Activated naive CD4-positive, alpha-beta T cell treated with anti-CD3 and anti-CD28 coated beads, Interleukin-2, amount 10 ng/mL, durations not matched to agents 7 days and 5 days (primary cell): ENCODE measurements around the gene TSC2.
"Not testable (repeated sequence)": the region's sequence is repeated elsewhere in the genome, so short reads cannot be mapped to it uniquely, and the experiment has no call there.

ENCODE experiments used
- CTCF ChIA-PET: fragments of 350-600 bp; sonication (Branson Sonifier 250); formaldehyde crosslinking; loops from one replicate; lab custom pipeline; 2021; ENCODE audit warnings: antibody characterized with exemption; lab: Charles Lee
- DNase-seq: peaks from one replicate; pipeline ENCODE4 v3.0.0-alpha.2; 2020
- H3K27ac Mint-ChIP-seq: one replicate; pipeline ENCODE4 v1.8.0; 2021; ENCODE audit warnings: mild to moderate bottlenecking, moderate library complexity, mixed read lengths
- H3K27me3 Mint-ChIP-seq: one replicate; pipeline ENCODE4 v1.8.0; 2021; ENCODE audit warnings: mild to moderate bottlenecking, mixed read lengths
- H3K36me3 Mint-ChIP-seq: one replicate; pipeline ENCODE4 v1.8.0; 2021; ENCODE audit warnings: mixed read lengths
- H3K4me1 Mint-ChIP-seq: one replicate; pipeline ENCODE4 v1.8.0; 2021; ENCODE audit warnings: mixed read lengths
- H3K4me3 Mint-ChIP-seq: one replicate; pipeline ENCODE4 v1.8.0; 2021; ENCODE audit warnings: mild to moderate bottlenecking, moderate library complexity, mixed read lengths
- H3K9me3 Mint-ChIP-seq: one replicate; pipeline ENCODE4 v1.8.0; 2021; ENCODE audit warnings: mixed read lengths

TSC2 gene

GRCh38 chr16:2031081-2031577 lies 16.7 kb upstream of the TSC2 start:
- CTCF ChIA-PET = no interaction called here
- DNase-seq = no peak
- Mint-ChIP-seq H3K9me3 (no peaks in the 10 kb centered on the region), H3K27ac (no peak overlapping the region), H3K4me1 (peaks cover 4% of the 10 kb centered on the region), H3K36me3 (no peaks in the 10 kb centered on the region), H3K4me3 (no peak overlapping the region), H3K27me3 (peaks cover 56% of the 10 kb centered on the region)

- CTCF ChIA-PET = interaction anchor here (1.1 to 1.4 kb wide), 2 partner anchors 9 to 108 kb away, joined by 3 read pairs; no protein-coding TSS in a partner anchor
Measured at GRCh38 chr16:2032285-2033056, 15.3 kb upstream of the TSC2 start.

GRCh38 chr16:2033057-2033908 lies 14.5 kb upstream of the TSC2 start:
- Mint-ChIP-seq H3K27ac (no peak overlapping the region), H3K4me1 (no peaks in the 10 kb centered on the region), H3K27me3 (peaks cover 36% of the 10 kb centered on the region), H3K36me3 (no peaks in the 10 kb centered on the region), H3K4me3 (no peak overlapping the region), H3K9me3 (no peaks in the 10 kb centered on the region)
- no peak for DNase-seq
- CTCF ChIA-PET = interaction anchor here (1.1 kb wide), 1 partner anchor 107 kb away, joined by 3 read pairs; no protein-coding TSS in a partner anchor

More at GRCh38 chr16:2032285-2033056, 15.3 kb upstream of the TSC2 start:
- Mint-ChIP-seq H3K27me3 (peaks cover 44% of the 10 kb centered on the region), H3K4me3 (no peak overlapping the region), H3K36me3 (no peaks in the 10 kb centered on the region), H3K4me1 (peaks cover 2% of the 10 kb centered on the region), H3K9me3 (no peaks in the 10 kb centered on the region), H3K27ac (no peak overlapping the region)
- DNase-seq = no peak

GRCh38 chr16:2033909-2034695 lies 13.7 kb upstream of the TSC2 start:
- H3K4me3 Mint-ChIP-seq, CTCF ChIA-PET, H3K4me1 Mint-ChIP-seq, H3K27ac Mint-ChIP-seq, H3K36me3 Mint-ChIP-seq, H3K9me3 Mint-ChIP-seq, DNase-seq: not testable (repeated sequence)
- H3K27me3 Mint-ChIP-seq = peaks cover 28% of the 10 kb centered on the region

- no peaks in the 10 kb centered on the region for H3K36me3 Mint-ChIP-seq
- H3K4me1 Mint-ChIP-seq = no peaks in the 10 kb centered on the region
- peaks cover 23% of the 10 kb centered on the region for H3K27me3 Mint-ChIP-seq
- H3K4me3 Mint-ChIP-seq = no peak overlapping the region
- no peaks in the 10 kb centered on the region for H3K9me3 Mint-ChIP-seq
- no peak for DNase-seq
- CTCF ChIA-PET = no interaction called here
- no peak overlapping the region for H3K27ac Mint-ChIP-seq
Measured at GRCh38 chr16:2034696-2035430, 12.9 kb upstream of the TSC2 start.

DNA sequence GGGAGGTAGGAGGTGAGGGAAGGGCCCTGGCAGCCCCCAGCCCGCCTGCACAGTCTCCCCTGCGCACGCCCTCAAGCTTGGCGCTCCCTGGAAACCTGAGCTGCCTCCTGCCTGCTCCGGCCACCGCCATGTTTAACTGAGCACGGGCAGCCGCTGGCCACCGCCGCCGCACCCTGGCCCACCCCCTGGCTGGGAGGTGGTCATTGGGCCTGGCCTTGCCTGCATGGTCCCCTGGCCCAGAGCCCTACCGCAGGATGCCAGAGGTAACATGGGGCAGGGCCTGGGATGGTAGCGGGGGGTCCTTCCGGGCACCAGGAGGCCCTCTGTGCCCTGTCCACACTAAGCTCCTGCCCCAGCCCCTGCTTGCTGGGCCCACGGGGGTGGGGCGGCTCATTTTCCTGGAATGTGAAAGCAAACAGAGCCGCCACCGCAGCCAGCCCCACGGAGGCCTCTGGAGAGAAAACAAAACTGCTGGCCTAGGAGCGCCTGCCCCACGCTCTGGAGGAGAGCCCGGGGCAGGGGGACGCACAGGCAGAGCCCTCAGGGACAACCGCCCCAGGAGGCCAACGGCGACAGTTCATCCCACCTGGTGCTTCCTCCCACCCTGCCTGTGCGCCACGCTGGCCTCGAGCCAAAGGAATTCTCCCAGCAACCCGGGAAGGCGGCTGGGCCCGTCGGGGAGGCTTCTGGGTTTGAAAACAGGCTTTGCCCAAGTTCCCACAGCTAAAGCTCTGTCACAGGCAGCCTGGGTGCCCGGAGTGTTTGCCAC lies 12.2 kb upstream of the TSC2 start:
- no peak for DNase-seq
- H3K27me3 Mint-ChIP-seq = peaks cover 18% of the 10 kb centered on the region
- no peaks in the 10 kb centered on the region for H3K4me1 Mint-ChIP-seq
- no peaks in the 10 kb centered on the region for H3K36me3 Mint-ChIP-seq
- CTCF ChIA-PET = no interaction called here
- no peak overlapping the region for H3K4me3 Mint-ChIP-seq
- H3K9me3 Mint-ChIP-seq = no peaks in the 10 kb centered on the region
- no peak overlapping the region for H3K27ac Mint-ChIP-seq

DNA sequence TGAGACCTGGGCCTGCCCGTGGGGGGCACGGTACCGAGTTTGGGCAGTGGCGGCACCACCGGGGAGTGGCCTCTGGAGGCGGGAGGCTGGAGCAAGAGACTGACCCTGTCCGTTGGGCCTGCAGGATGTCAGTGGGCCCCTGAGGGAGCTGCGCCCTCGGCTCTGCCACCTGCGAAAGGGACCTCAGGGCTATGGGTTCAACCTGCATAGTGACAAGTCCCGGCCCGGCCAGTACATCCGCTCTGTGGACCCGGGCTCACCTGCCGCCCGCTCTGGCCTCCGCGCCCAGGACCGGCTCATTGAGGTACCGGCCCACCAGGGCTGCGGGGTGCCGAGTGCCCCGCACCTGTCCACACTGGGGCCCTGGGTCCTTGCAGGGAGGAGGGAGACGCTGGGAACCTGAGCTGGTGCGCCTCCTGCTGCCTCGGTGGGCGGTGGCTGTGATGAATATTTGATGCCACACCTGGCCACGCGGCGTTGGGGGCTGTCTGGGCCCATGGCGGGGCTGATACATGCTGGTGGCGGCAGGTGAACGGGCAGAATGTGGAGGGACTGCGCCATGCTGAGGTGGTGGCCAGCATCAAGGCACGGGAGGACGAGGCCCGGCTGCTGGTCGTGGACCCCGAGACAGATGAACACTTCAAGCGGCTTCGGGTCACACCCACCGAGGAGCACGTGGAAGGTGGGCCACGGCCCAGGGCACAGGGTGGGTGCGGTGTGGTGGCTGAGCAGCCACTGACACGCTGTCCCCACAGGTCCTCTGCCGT lies 11.4 kb upstream of the TSC2 start:
- H3K27ac Mint-ChIP-seq = no peak overlapping the region
- no peak for DNase-seq
- CTCF ChIA-PET = no interaction called here
- no peaks in the 10 kb centered on the region for H3K9me3 Mint-ChIP-seq
- H3K4me3 Mint-ChIP-seq = no peak overlapping the region
- peaks cover 14% of the 10 kb centered on the region for H3K27me3 Mint-ChIP-seq
- H3K36me3 Mint-ChIP-seq = no peaks in the 10 kb centered on the region
- H3K4me1 Mint-ChIP-seq = no peaks in the 10 kb centered on the region

DNA sequence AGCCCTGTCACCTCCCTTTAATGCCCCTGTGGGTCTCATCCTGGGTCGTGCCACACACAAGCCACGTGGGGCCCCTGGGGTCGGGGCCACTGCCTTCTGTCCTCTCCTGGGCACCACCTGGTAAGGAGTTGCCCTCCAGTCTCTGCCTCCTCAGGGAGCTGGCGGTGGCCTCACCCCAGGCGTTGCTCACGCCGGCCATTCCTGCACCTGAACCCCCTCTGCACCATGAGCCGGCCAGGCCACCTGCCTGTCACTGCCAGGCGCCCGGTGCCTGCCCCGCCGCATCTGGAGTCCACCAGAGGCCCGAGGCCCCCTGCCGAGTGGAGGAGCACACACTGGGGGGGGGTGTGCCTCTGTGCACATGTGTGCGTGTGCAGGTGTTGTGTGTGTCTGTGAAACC lies 10.7 kb upstream of the TSC2 start:
- no peak overlapping the region for H3K27ac Mint-ChIP-seq
- H3K4me3 Mint-ChIP-seq = no peak overlapping the region
- peaks cover 10% of the 10 kb centered on the region for H3K27me3 Mint-ChIP-seq
- H3K36me3 Mint-ChIP-seq = no peaks in the 10 kb centered on the region
- no peak for DNase-seq
- H3K4me1 Mint-ChIP-seq = no peaks in the 10 kb centered on the region
- no peaks in the 10 kb centered on the region for H3K9me3 Mint-ChIP-seq
- CTCF ChIA-PET = no interaction called here

DNA sequence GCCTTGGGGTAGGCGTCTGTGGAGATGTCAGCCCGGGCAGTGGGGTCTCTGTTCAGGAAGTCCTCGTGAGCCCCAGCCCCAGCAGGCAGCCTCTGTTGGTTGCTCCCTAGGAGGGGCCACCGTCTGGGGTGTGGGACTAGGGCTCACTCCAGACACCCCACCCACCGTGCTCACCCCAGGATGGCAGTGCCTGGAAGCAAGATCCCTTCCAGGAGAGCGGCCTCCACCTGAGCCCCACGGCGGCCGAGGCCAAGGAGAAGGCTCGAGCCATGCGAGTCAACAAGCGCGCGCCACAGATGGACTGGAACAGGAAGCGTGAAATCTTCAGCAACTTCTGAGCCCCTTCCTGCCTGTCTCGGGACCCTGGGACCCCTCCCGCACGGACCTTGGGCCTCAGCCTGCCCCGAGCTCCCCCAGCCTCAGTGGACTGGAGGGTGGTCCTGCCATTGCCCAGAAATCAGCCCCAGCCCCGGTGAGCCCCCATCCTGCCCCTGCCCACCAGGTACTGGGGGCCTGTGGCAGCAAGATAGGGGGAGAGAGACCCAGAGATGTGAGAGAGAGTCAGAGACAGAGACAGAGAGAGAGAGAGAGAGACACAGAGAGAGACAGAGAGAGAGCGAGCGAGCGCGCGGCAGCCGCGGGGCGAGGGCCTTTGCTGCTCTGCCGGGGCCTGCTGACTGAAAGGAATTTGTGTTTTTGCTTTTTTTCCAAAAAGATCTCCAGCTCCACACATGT lies 10.0 kb upstream of the TSC2 start:
- DNase-seq = no peak
- CTCF ChIA-PET = interaction anchor here (1.0 kb wide), 1 partner anchor 9 kb away, joined by 3 read pairs; no protein-coding TSS in a partner anchor
- no peaks in the 10 kb centered on the region for H3K36me3 Mint-ChIP-seq

DNA sequence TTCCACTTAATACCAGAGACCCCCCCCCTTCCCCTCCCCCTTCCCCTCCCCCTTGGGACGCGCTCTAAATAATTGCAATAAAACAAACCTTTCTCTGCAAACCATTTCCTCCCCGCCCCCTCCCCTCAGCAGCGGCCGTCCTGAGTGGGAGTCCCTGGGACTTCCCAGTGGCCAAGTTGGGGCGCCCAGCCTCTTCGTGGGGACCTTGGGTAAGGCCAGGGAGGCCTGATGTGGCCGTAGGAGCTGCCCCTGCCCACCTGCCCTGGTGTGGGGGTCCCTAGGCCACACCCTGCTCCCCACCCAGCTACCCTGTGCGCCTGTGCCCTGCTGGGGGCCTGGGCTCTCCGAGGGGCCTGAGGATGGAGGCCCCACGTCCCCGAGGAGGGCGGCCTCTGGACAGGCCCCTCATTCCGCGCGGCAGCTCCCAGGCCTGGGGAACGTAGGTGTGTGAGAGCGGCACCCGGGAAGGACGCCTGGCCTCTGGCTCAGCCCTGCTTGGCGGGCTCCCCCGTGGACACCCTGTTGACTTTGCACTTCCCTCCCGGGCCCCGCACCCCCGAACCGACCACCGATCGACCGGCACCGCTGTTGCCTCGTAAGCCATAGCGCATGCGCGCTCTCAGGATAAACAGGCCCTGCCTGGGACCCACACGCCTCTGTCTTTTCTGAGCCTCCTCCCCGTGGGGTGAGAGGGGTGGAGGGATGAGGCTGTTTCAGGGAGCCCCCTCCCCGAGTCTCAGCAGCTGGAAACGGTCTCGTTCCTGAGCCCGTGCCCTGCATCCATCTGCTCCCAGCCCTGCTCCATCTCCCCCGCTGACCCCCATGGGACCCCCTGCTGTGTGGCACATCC lies 9.2 kb upstream of the TSC2 start:
- Mint-ChIP-seq H3K4me1 (no peaks in the 10 kb centered on the region), H3K27me3 (peaks cover 4% of the 10 kb centered on the region), H3K9me3 (no peaks in the 10 kb centered on the region), H3K36me3 (no peaks in the 10 kb centered on the region), H3K4me3 (no peak overlapping the region), H3K27ac (no peak overlapping the region)
- CTCF ChIA-PET = interaction anchor here (1.0 kb wide), 1 partner anchor 9 kb away, joined by 3 read pairs; no protein-coding TSS in a partner anchor
- DNase-seq = no peak

More for the DNA sequence above, 10.0 kb upstream of the TSC2 start:
- Mint-ChIP-seq H3K4me1 (no peaks in the 10 kb centered on the region), H3K27me3 (peaks cover 4% of the 10 kb centered on the region), H3K9me3 (no peaks in the 10 kb centered on the region), H3K27ac (no peak overlapping the region), H3K4me3 (no peak overlapping the region)
